GM18526 (cell line): Measurements from ENCODE around the gene ADIG.

Experiments
- POLR2A ChIP-seq: IDR thresholded peaks from 3 replicates; pipeline ENCODE4 v1.6.1; 2011; ENCODE audit not compliant: insufficient read length; ENCODE audit errors: extremely low read depth

The ADIG gene

DNA sequence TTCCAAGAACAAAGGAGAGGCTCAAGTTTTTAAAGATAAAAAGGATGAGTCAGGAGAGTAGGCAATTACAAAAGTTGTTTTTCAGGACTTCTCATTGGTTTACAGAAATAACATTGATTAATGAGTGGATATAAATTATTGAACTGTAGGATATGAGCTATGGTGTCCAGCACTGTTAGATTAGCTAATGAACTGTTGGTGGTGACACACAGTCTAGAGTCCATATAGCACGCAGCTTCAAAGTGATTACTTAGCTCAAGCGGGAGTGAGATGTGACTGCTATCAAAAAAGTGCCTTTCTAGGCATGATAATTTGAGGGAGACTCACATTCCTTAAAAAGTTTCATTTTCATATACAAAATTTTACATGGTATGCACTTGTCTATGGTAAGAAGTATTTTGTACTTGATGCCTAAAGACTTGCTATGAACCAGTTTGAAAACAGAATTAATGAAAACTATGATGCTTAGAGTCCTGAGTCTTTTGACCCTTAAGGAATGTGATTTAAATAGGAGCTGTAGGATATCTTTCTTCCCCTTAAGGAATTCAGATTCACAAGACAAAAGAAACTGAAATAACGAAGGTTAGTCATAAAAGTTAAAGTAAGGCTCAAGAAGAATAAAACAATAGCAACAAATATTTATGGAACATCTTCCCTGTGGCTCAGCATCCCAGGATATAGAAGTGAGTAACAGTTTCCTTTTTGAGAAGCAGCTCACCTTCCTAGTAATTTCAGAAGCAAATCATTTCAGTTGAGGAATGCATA lies 22.2 kb upstream of the ADIG start:
- TF ChIP-seq POLR2A: no peak

DNA sequence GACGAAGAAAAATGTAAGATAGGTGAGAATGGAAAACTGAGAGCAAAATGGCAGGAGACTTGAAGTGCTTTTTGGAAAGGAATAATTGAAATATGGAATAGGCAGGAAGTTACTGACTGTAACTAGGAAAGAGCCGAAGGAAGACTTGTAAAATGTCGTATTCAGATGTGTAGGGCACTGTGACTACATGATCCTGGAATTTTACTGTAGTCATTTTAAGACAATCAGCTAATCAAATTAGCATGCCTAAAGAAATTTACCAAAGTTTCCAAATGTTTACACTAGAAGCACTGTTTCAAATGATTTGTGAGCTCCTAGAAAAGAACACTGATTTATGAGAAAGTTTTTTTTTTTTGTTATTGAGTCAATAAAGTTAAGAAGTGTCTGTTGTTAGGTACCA lies 21.2 kb upstream of the ADIG start:
- TF ChIP-seq POLR2A: no peak

DNA sequence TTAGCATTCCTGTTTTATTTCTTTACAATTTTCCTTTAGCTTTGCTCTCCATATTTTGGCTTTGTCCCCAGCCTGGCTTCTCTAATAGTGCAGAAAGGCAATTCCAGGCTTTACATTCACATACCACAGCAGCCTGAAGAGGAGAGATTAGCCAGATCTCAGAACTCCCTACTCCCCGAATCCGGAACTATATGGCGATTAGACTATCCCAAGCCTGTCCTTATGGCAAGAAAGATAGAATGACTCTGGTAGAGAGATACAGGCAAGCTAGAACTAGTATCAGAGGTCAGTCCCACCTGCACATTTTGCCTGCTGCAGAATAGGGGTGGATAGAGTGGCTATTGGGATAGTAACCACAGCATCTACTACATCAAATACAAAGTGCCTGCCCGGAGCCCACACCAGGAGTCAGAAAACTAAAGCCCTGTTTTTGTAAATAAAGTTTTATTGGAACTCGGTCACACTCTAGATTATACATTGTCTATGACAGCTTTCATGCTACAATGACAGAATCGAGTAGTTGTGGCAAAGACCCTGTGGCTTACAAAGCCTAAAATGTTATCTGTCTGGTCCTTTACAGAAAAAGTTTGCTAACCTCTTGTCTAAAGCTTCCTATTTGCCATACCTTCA lies 17.1 kb upstream of the ADIG start:
- TF ChIP-seq POLR2A: no peak

DNA sequence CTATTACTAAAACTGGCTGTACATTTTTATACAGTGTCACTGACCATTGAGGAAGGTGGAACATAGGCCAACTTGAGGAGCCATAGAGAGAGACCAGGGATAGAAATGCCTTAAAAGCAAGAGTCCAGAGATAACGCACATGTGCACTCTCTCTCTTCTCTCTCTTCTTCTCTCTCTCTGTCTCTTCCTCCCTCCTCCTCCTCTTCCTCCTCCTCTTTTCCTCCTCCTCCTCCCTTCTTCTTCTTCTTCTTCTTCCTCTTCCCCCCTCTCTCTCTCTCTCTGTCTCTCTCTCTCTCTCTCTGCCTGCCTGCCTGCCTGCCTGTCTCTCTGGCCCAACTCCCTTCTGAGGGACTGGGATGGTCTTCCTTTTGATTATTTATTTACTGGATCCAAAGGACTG lies 16.3 kb upstream of the ADIG start:
- no peak for TF ChIP-seq POLR2A

DNA sequence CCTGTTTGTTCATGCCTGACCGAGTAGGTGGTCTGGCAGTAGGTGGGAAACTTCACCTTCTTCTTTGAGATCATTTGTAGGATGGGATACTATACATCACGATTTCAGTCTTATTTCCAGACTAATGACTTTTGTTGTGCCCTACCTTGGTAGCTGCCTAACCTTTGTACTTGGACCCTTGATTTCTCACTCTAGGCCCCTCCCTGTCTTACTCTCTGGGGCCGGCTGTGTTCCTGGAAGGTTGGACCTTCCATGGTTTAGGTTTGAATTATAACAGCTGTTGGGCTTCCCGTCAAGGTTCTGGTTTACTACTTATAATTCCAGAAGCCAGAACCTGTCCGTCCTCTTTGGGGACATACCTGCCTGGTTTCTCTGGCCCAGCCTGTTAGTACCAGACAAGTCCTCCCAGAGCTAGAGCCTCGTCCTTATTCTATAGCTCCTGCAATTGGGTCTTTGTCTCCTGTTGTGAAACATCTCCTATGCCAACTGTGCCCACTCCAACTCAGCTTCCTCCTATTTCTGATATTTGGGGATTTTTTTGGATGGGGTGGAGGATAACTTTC lies 14.9 kb upstream of the ADIG start:
- no peak for TF ChIP-seq POLR2A

DNA sequence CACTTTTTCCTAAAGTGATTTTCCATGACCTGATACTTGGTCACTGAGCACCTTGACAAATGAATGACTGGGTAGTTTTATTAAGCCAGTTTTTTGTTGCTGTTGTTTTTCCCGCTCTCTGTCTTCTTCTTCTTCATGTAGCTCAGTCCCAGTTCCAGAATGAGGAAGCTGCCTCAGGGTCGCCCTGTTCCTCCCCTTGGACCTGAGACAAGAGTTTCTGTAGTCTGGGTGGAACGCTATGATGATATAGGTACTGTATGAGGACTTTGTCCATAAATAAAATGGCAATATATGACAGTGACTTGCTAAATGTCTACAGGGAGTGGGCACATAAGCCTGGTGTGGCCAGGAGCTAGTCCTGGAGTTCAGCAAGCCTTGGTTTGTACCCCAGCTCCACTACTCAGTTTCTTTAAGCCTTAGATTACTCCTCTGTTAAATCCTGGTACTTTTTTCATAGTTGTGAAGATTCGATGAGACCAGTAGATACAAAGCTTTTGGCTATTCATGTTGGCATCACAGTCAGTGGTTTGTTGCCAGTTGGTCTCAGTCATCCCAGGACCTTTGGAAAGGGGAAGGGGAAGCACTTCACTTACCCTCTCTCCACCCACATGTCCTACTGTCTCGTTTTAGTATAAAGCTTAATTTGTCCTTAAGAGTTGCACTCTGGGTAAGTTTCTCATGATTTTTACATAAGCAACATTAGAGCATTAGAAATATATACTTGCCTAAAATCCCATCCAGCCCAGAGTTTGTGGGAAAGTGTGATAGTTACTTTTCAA lies 11.1 kb upstream of the ADIG start:
- no peak for TF ChIP-seq POLR2A

DNA sequence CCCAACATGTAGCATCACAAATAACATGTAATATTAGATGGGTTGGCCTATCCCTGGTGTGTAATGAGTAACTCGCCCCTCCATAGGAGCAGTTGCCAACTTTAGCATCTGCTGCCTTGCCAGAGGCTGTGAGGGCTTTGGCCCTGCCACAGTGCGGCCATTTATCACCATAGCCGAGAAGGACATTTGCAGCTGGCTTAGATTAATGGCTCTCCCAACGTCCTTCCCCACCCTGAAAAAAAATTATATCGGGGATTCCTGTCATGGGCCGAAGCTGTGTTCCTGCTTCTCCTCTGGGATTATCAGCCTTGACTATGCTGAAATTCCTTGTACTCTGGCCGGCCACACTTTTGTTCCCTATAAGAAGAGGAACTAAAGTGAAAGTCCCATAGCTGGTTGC lies 7.6 kb upstream of the ADIG start:
- no peak for TF ChIP-seq POLR2A

DNA sequence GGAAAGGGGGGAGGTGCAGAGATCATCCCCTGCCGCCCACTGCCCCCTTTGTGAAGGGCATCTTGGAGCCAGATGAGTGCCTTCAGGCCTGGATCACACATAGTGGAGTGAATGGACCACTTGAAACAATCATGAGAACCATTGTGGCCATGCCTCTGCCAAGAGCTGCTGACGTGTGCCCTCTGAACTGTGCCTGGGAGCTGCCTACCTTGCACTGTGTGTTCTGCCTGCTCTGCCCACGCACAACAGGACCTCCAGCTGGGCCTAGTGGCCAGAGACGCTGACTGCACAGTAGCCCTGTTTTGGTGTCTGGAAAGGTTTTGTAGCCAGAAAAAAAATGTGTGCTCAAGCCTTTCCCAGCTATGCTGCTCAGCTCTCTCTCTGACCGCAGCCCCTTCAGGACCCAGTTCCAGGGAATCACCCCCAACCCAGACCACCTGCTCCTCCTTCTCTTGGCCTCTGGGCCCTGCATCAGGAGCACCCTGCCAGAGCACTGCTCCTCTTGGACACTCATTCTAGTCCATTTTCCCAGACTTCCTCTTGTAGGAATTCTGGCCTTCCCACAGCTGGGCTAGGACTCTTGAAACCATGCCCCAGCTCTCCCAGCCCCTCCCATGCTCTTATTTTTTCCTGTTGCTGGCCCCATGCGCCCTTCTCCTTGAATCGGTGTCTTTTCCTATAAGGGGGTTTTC lies 1.6 kb upstream of the ADIG start:
- no peak for TF ChIP-seq POLR2A

DNA sequence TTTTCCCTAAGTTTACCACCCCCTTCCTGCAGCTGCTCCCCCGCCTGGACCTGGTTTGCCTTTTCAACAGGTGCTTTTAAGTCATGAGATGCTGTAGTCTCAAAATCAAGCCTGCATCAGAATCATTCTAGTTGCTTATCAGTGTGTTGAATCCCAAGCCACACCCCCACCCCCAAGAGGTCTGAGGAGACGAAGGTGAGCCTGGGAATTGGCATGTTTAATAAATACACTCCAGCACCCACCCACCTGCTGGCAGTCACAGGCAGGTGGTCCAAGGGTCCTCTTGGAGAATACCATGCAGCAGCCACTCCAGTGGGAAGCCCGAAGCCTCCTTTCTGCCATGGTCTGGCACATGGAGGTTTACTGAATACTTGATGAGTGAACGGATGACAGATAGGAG lies 1.1 kb upstream of the ADIG start:
- no peak for TF ChIP-seq POLR2A

DNA sequence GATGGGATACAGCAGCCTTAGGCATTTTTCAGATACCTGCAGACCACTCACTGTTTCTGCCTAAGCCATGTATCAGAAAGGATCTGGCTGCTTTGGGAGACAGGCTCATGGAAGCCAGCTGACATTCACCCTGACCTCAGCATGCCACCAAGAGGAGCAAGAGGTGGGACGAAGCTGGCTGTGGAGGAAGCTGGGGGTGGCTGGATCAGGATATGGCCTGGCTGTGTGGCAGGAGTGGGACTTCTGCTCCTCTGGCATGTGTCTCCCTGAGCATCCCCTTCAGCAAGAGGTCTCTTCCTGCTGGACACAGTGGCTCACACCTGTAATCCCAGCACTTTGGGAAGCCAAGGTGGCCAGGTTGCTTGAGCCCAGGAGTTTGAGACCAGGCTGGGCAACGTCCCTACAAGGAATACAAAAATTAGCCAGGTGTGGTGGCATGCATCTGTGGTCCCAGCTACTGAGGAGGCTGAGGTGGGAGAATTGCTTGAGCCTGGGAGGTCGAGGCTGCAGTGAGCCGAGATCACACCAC lies 897 bp downstream of the ADIG start:
- TF ChIP-seq POLR2A: no peak

DNA sequence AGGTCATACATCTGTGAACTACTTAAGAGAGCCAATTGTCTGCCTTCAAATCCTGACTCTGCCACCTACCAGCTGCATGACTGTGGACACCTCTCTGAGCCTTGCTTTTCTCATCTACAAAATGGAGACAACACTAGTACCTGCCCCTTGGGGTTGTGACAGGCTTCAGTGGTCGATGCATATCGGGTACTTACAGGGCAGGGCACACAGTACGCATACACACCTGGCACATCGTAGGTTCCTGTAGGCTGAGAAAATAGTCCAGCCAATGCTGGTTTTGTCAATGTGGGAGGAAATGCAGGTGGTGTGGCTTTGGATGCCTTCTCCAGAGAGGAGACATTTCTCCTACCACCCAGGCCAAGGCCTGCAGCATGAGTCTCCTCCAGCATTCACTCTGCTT lies 2.3 kb downstream of the ADIG start:
- no peak for TF ChIP-seq POLR2A

DNA sequence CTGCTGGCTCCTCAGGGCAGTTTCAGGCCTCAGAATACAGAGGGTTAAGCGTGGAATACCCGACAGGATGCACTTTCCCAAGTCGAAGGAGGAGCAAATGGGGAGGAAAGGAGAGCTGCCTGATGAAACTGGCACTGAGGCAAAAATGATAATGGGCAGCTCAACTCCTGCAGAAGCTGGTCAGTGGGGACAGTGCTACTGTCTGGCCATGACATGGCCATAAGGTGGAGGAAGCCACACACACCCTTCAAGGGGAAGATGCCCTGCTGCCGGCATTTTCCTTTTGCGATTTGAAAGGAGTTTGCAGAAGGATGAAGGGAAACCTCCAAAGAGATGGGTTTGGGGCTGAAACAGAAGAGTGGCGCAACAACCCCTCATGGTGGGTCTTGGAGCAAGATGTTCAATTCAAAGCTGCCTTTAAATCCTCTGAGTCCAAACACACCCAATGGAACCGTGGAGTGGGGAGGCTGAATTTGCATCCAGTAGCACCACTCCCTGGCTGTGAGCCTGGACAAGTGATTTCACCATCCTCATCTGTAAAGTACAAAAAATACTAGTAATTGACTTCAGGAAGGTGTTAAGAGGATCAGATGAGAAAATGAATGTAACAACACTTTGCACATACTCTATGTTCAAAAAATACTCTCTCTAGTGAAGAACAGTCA lies 3.2 kb downstream of the ADIG start:
- TF ChIP-seq POLR2A: no peak

DNA sequence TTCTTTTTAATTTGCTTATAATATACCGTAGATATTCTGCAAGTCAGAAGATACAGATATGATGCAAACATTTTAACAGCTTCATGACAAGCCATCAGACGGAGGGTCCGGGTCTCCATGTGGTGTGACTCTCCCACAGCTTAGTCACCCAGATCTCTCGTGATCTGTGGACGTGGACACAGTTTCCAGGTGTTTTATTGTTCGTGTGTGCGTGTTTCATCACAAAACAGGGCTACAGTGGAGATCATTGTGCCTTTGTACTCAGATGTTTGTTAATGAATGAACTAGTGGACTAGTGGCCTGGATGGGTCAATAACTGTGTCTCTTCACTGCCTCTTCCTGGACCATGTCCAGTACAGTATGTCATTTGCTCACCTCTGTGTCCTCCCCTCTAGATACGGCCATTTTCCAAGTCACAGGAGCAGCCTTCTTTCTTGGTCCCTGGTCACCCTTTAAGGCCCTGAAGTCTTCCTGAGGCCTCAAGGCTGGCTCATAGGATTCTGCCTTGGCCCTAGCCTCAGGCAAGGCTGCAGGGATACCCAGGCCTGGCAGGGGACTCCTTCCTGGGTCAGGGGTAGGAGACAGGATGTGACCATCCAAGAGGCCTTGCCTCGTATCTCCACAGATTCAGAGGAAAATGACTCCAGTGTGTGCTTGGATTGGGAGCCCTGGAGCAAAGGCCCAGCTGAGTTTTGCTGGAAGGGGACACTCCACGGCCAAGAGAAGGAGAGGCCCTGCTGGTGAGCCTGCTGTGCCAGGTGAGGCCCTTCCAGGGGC lies 4.6 kb downstream of the ADIG start:
- no peak for TF ChIP-seq POLR2A

DNA sequence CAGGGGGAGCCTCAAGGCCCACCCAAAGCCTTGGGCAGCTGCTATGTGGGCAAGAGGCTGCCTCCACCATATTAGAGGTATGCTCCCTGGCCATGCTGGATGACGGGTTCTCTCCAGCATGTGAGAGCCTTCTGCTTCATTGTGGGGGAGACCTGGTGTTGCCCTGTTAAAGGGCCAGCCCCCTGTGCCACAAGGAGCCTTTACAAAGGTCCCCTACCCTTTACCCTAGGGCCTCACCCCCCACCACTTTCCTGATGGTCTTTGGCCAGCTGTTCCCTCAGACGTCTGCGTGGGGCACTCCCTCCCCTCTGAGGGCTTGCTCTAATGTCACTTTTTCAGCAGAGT lies 5.2 kb downstream of the ADIG start:
- TF ChIP-seq POLR2A: no peak
